Subcutaneous abdominal adipose tissue (tissue), 5 donors: ENCODE results near the gene STARD10.

Experiments used
- H3K27ac ChIP-seq: one replicate; pipeline ENCODE4 v1.7.0; 2013; ENCODE audit warnings: low read depth, mild to moderate bottlenecking, inconsistent platforms, low read length, moderate library complexity
- H3K27me3 ChIP-seq, 5 donors: one replicate each; pipeline ENCODE4 v1.7.0; 2013; ENCODE audit warnings: low read length in 5 of 5, inconsistent platforms in 1 of 5; ENCODE audit not compliant: control insufficient read depth in 5 of 5, insufficient read depth in 4 of 5
- H3K36me3 ChIP-seq, 5 donors: one replicate each; pipeline ENCODE4 v1.7.0; 2013; ENCODE audit warnings: low read length in 5 of 5; ENCODE audit not compliant: control insufficient read depth in 5 of 5, insufficient read depth in 5 of 5
- H3K4me1 ChIP-seq, 5 donors: one replicate each; pipeline ENCODE4 v1.7.0; 2013; ENCODE audit warnings: low read length in 5 of 5, mild to moderate bottlenecking in 3 of 5, moderate library complexity in 1 of 5; ENCODE audit not compliant: control insufficient read depth in 5 of 5, insufficient read depth in 5 of 5
- H3K4me3 ChIP-seq, 5 donors: one replicate each; pipeline ENCODE4 v1.7.0; 2013; ENCODE audit warnings: low read length in 5 of 5, low read depth in 1 of 5
- H3K9ac ChIP-seq, 5 donors: one replicate each; pipeline ENCODE4 v1.7.0; 2013; ENCODE audit warnings: low read length in 5 of 5, mild to moderate bottlenecking in 4 of 5, moderate library complexity in 3 of 5
- H3K9me3 ChIP-seq, 5 donors: one replicate each; pipeline ENCODE4 v1.7.0; 2013; ENCODE audit warnings: low read length in 5 of 5; ENCODE audit not compliant: control insufficient read depth in 5 of 5
- donor health status: healthy.
- donor health status: healthy.
- donor health status: healthy.
- donor health status: healthy.
- donor health status: healthy.

STARD10 gene

DNA sequence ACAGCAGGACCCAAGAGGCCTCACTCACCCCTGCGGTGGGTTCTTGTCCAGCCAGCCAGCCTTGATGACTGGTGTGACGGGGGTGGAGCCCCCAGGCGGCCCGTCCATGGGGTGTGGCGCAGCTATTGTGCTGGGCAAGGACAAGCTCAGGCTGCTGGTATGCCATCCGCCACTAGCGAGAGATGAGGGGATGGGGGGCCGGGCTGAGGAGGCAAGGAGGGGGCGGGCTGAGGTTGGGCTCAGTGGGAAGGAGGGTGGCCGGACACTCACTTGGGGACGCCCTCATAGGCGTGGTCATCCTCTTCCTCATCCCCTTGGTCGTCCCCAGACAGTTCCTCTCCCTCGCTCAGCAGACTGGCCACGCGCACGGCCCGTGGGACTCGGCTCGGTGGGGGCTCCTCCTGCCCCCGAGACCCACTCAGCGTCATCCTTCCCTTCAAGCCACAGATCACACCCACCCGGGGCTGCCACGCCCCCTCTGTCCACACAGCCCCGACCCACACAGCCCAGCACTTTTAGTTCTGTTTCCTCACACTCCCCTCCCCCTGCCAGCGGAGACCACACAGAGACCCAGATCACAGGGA is 81.6 kb downstream of the STARD10 start:
- H3K27me3 ChIP-seq = no peaks in the 10 kb centered on the region
- H3K4me1 ChIP-seq = peaks cover 0 to 37% (median 24%) of the 10 kb centered on the region in 5 donors
- peak overlapping the region; percentile 50 for H3K27ac ChIP-seq
- peaks cover 0 to 81% (median 58%) of the 10 kb centered on the region in 5 donors for H3K36me3 ChIP-seq
- H3K9ac ChIP-seq = peak overlapping the region in 1 of 5 donors; percentile 63
- no peaks in the 10 kb centered on the region for H3K9me3 ChIP-seq
- peak overlapping the region in 2 of 5 donors; percentile 11 to 34 for H3K4me3 ChIP-seq

DNA sequence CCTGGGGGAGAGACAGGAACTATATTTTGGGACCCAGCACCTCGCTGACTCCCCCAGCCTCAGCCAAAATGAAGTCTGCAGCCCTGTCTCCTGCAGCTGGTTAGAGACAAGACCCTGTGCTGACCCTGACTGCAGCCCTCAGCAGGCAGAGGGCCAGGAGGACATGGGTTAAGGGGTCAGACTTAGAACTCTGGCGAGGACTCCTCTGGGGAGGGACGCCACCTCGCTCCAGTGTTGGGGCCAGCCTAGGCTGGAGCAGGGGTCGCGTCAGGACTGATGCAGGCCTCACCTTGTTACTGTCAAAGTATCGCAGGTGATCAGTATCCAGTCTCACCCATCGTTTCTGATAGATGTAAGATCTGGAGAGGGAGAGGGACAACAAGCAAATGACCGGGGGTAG is 82.7 kb downstream of the STARD10 start:
- no peak overlapping the region for H3K9ac ChIP-seq
- H3K27me3 ChIP-seq = no peaks in the 10 kb centered on the region
- peaks cover 0 to 81% (median 63%) of the 10 kb centered on the region in 5 donors for H3K36me3 ChIP-seq

DNA sequence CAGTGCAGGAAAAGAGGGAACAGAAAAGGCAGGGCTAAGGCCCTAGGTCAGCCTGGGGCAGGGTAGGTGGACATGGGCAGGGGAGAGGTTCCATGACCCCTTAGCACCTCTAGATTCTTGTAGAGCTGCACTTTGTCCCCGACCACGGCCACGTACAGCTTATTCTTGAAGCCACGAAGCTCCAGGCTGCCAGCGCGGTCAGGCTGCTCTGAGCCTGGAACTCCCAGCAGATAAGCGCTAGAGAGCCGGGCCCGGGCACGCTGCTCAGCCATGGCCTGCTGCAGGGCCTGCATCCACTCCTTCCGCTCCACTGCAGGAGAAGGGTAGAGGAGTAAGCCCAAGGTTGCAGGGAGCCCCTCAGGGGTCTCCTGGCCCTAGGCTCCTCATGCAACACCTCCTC is 83.6 kb downstream of the STARD10 start:
- Histone ChIP-seq H3K4me3 (no peak overlapping the region), H3K9me3 (no peaks in the 10 kb centered on the region), H3K9ac (no peak overlapping the region), H3K4me1 (peaks cover 0 to 25% (median 19%) of the 10 kb centered on the region in 5 donors), H3K36me3 (peaks cover 0 to 89% (median 71%) of the 10 kb centered on the region in 5 donors), H3K27ac (no peak overlapping the region), H3K27me3 (no peaks in the 10 kb centered on the region)

More for the DNA sequence above, 82.7 kb downstream of the STARD10 start:
- Histone ChIP-seq H3K9me3 (no peaks in the 10 kb centered on the region), H3K4me1 (peaks cover 0 to 26% (median 22%) of the 10 kb centered on the region in 5 donors), H3K4me3 (no peak overlapping the region), H3K27ac (no peak overlapping the region)

DNA sequence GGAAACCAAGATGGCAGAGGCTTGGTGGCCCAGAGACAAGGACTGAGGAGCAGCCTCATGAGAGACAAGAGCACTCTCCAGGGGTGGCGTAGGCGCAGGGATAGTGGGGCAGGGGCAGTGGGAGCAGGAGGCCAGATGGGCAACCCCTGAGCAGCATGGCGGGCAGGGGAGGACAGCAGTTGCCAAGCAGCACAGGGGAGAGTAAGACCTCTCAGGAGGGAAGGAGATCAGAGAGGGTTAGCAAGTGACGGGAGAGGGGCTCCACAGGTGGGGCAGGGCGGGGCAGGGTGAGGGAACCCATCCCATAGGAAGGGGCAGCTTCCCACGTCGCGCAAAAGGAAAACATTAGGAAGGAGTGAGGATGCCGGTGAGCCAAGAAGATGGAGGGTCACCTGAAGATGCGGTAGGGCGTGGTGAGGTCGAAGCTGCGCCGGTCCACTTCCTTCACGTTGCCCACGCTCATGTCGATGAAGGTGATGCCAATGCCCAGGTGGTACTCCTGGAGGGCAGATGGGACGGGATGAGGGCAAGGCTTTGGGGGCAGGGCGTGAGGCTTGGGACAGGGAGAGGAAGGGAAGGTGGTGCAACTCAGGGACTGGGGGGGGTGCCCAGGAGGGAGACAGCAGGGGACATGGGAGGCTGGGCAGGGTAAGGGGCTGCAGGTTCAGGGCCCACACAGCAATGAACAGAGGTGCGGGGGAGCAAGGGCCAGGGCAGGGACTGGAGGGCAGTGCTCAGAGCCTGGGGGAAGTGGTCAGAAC is 84.2 kb downstream of the STARD10 start:
- Histone ChIP-seq H3K9me3 (no peaks in the 10 kb centered on the region), H3K4me1 (peaks cover 0 to 19% (median 15%) of the 10 kb centered on the region in 5 donors), H3K9ac (no peak overlapping the region), H3K27ac (no peak overlapping the region), H3K27me3 (no peaks in the 10 kb centered on the region), H3K4me3 (no peak overlapping the region), H3K36me3 (peaks cover 0 to 89% (median 75%) of the 10 kb centered on the region in 5 donors)

DNA sequence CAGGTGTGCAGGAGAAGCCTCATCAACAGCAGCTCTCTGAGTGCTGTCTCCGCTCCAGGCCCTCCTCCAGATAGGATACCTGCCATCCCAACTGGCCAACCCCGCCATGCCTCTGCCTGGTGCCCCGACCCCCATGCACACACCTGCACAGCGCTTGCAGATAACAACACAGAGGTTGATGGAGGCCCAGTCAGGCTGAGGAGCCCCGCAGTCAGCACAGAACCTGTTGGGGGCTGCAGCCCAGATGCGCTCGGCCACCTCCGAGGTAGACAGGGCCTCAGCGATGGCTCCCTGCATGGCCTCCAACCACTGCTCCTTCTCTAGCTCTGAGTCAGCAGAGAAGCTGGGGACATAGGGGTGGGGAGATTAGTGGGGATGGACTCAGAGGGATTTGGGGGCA is 86.8 kb downstream of the STARD10 start:
- peaks cover 0 to 97% (median 85%) of the 10 kb centered on the region in 5 donors for H3K36me3 ChIP-seq
- no peak overlapping the region for H3K27ac ChIP-seq
- H3K9ac ChIP-seq = no peak overlapping the region
- peaks cover 0 to 25% (median 18%) of the 10 kb centered on the region in 5 donors for H3K4me1 ChIP-seq
- H3K4me3 ChIP-seq = no peak overlapping the region
- no peaks in the 10 kb centered on the region for H3K27me3 ChIP-seq
- H3K9me3 ChIP-seq = no peaks in the 10 kb centered on the region

DNA sequence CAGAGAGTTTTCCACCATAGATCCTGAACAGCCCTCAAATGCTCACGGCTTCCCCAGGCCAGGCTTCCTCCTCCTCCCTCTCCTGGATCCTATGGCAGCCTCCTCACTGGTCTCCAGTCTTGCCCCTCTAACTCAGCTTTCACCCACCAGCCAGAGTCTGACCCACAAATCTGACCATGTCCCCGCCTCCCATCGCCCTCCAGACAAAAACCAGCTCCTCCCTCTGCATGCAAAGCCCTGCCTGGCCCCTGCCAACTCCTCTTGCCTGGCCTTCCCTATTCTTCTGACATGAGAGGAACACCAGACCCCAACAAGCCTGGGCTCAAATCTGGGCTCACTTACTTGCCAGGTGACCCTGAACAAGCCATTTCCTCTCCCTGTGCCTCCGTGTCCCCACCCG is 87.3 kb downstream of the STARD10 start:
- Histone ChIP-seq H3K27me3 (no peaks in the 10 kb centered on the region), H3K4me1 (peaks cover 0 to 24% (median 18%) of the 10 kb centered on the region in 5 donors), H3K9me3 (no peaks in the 10 kb centered on the region), H3K4me3 (no peak overlapping the region), H3K36me3 (peaks cover 0 to 97% (median 85%) of the 10 kb centered on the region in 5 donors), H3K27ac (no peak overlapping the region), H3K9ac (no peak overlapping the region)

DNA sequence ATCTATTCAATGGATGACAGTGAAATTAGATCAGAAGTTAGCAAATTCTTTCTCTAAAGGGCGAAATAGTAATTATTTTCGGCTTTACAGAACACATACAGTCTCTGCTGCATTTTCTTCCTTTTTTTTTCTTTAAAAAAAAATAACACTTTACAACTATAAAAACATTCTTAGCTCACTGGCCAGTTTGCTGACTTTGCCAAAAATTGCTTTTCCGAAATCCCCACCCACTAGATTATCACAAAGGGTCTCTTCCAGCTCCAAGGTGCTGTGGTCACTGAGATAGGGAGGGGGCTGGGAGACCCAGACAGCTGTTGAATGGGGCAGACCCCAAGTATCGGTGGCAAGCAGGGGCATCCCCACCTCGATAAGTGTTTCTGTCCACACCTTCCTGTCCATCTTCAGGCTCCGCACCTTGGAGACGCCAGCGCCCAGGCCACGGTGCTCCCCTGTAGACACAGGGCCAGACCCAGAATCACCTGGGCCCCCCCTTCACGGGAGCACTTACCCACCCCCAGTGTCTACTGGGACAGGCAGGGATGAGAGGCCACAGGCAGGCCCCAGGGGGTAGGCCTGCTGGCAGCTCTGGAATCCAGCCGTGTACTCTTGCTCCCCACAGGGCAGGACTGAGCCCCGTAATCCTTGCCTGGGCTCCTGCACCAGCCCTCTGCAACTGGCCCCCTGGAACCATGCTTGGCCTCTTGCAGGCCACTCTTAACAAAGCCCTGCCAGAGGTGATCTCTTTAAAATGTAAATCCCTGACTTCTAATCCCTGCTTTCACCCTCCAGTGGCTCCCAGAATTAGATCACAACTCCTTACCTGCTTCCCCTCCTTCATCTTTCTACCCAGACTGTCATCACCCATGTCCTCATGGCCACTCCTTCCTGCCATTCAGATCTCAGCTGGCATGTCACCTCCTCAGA is 88.1 kb downstream of the STARD10 start:
- no peaks in the 10 kb centered on the region for H3K27me3 ChIP-seq
- no peaks in the 10 kb centered on the region for H3K9me3 ChIP-seq
- peaks cover 0 to 24% (median 18%) of the 10 kb centered on the region in 5 donors for H3K4me1 ChIP-seq
- H3K36me3 ChIP-seq = peaks cover 0 to 97% (median 86%) of the 10 kb centered on the region in 5 donors
- no peak overlapping the region for H3K4me3 ChIP-seq
- no peak overlapping the region for H3K27ac ChIP-seq
- H3K9ac ChIP-seq = no peak overlapping the region

DNA sequence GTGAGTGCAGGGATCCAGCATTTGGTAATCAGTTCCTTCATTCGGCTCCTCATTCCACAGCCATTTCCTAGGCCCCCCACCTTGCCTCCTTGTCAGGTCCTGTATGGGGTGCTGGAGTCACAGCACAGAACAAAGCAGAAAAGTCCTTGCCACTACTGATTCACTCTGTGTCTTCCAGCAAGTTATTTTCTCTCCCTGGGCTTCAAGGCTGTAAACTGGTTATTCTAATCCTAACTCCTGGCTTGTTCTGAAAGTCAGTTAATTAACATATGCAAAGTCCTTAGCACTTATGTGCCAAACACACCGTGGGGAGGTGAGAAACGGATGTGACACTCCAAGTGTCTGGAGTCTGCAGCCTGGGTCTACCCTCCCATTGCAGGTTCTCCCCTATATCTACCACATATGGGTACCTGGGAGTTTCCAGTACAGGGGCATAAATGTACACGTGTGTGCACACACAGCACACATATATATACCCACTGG is 89.0 kb downstream of the STARD10 start:
- Histone ChIP-seq H3K4me3 (no peak overlapping the region), H3K9ac (peak overlapping the region in 1 of 5 donors; percentile 32), H3K9me3 (no peaks in the 10 kb centered on the region), H3K4me1 (peaks cover 5 to 24% (median 18%) of the 10 kb centered on the region in 5 donors), H3K36me3 (peaks cover 0 to 97% (median 85%) of the 10 kb centered on the region in 5 donors), H3K27ac (no peak overlapping the region), H3K27me3 (no peaks in the 10 kb centered on the region)
